SH-SY5Y (cell line): ENCODE results near the gene TRIM8.

Experiments
- GATA2 ChIP-seq: IDR thresholded peaks from 2 replicates; pipeline ENCODE4 v1.6.1; 2011; ENCODE audit warnings: mild to moderate bottlenecking, low read depth, low read length
- GATA3 ChIP-seq: IDR thresholded peaks from 2 replicates; pipeline ENCODE4 v1.6.1; 2011; ENCODE audit warnings: low read depth, mild to moderate bottlenecking, low read length, moderate library complexity

GRCh38 chr10:102596506-102596971, 47.7 kb upstream of the TRIM8 start:
- TF ChIP-seq GATA2 (no peak), GATA3 (no peak)
